ENCODE data around the gene PRKAR1A.
"Not testable (repeated sequence)": the region's sequence is repeated elsewhere in the genome, so short reads cannot be mapped to it uniquely, and the experiment has no call there.

The PRKAR1A gene

DNA sequence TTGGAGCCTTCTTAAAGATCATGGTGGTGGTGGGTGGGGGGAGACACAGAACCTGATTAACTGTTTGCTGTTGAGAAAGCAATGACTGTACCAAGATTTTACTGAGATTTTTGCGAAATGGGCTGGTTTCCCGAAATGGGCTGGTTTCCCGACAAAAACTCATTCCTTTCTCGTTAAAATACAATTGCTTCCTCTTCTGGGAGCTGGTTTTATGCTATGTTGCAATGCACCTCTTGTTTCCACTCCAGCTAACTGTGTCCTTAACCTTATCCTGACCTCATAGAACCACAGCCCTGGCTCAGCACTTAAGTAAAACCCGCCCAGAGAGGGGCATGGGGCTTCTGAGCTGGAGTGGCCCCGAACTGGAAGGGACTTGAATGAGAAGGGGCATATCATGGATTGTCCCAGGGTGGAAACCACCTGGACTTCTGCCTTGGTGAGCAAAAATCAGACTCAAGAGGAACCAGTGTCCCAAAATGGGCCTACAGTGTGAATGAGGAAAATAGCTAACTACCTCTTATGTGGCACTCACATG is 68.1 kb downstream of the PRKAR1A start:
- Histone ChIP-seq H3K4me3 (ENCODE audit: low read length) (no peak overlapping the region), H3K4me1 (ENCODE audit: insufficient read depth, low read length) (peaks cover 15% of the 10 kb centered on the region)

DNA sequence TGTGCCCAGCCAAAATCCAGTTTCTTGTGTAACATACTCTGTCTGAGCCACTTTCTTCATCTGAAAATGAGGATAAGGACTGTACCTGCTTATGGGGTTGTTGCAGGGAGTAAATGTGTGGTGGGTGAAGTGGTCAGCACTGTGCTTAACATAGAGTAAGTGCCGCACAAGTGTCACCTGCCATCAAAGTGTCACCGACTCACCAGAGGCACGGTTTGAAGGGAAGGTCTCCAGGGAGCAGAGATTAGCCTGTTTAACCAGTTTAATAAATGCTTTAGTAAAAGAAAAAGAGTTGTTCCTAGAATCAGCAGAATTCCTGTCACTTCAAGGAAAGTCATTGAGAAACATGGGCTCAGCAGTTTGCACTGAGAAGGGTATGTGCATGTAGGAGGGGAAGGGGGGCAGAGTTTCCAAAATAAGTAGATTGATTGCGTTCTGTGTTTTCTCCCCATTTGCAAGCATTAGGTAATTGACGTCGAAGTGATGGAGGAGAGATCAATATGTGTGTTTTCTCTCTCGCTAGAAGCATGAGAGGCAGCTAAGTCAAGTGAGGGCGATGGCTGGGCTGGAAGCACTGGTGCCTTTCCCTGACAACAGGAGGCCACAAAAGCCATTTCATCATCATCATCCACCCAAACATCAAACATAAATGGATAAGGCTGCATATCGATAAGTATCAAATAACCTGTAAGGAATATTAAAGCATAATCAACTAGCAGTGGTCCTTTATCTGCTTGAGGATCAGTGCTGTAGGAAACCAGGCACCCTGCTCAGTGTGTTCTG is 69.8 kb downstream of the PRKAR1A start:
- no peak overlapping the region for H3K4me3 ChIP-seq (ENCODE audit: low read length)
- H2AFZ ChIP-seq (ENCODE audit: low read depth, low read length) = no peak overlapping the region
- no peaks in the 10 kb centered on the region for H3K36me3 ChIP-seq (ENCODE audit: insufficient read depth, low read length)
- H3K4me1 ChIP-seq (ENCODE audit: insufficient read depth, low read length) = peaks cover 20% of the 10 kb centered on the region
- no peaks in the 10 kb centered on the region for H3K27me3 ChIP-seq (ENCODE audit: insufficient read depth, low read length)
- peaks cover 3% of the 10 kb centered on the region for H3K9me3 ChIP-seq (ENCODE audit: low read length)

More for the DNA sequence above, 68.1 kb downstream of the PRKAR1A start:
- peaks cover 3% of the 10 kb centered on the region for H3K9me3 ChIP-seq (ENCODE audit: low read length)
- H3K27me3 ChIP-seq (ENCODE audit: insufficient read depth, low read length) = no peaks in the 10 kb centered on the region
- no peak overlapping the region for H2AFZ ChIP-seq (ENCODE audit: low read depth, low read length)
- H3K36me3 ChIP-seq (ENCODE audit: insufficient read depth, low read length) = no peaks in the 10 kb centered on the region

DNA sequence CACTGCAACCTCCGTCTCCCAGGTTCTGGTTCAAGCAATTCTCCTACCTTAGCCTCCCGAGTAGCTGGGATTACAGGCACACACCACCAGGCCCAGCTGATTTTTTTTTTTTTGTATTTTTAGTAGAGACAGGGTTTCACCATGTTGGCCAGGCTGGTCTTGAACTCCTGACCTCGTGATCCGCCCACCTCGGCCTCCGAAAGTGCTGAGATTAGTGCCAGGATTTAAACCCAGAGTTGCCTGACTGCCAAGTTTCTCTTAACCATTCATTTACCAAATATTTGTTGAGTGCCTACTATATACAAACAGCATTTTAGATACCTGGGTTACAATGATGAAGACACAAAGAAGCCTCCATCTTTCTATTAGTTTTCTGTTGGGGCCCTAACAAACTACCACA is 70.6 kb downstream of the PRKAR1A start:
- not testable (repeated sequence) for H3K36me3 ChIP-seq (ENCODE audit: insufficient read depth, low read length); H3K9me3 ChIP-seq (ENCODE audit: low read length); H3K27me3 ChIP-seq (ENCODE audit: insufficient read depth, low read length); H2AFZ ChIP-seq (ENCODE audit: low read depth, low read length); H3K4me3 ChIP-seq (ENCODE audit: low read length)
- H3K4me1 ChIP-seq (ENCODE audit: insufficient read depth, low read length) = peaks cover 20% of the 10 kb centered on the region

DNA sequence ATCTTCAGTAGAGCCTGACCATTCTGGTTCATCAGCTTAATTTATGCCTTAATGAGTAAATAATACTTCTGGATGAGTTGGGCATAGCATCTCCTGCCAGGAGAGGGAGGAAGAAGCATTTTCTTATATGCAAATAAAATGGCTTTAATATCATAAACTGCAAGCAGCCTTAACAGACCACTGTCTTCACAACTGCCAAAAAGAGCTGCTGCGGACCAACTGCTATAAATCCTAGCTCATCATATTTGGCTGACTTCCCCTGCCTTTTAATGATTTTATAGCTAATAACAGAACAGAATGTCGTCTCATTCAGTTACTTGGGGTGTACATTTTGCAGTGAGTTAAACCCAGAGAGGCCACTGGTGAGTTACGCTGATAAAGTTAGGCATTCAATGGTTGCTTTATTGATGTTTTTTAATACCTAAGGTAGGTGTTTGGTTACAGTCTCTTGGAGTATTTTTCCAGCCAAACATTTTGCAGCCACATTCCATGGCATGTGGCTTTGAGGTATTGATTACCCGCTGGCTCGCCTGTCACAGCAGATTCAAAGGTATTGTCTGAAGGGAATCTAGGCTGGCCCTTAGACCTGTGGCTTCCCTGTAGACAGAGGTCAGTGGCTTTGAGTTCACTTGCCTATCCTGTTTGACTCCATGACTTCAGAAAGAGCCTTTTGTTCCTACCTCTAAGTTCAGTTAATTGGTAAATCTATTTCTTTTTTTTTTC is 72.5 kb downstream of the PRKAR1A start:
- H3K4me1 ChIP-seq (ENCODE audit: insufficient read depth, low read length) = peaks cover 18% of the 10 kb centered on the region
- no peaks in the 10 kb centered on the region for H3K36me3 ChIP-seq (ENCODE audit: insufficient read depth, low read length)
- H3K4me3 ChIP-seq (ENCODE audit: low read length) = no peak overlapping the region
- H3K27me3 ChIP-seq (ENCODE audit: insufficient read depth, low read length) = no peaks in the 10 kb centered on the region
- H2AFZ ChIP-seq (ENCODE audit: low read depth, low read length) = no peak overlapping the region
- H3K9me3 ChIP-seq (ENCODE audit: low read length) = no peaks in the 10 kb centered on the region

DNA sequence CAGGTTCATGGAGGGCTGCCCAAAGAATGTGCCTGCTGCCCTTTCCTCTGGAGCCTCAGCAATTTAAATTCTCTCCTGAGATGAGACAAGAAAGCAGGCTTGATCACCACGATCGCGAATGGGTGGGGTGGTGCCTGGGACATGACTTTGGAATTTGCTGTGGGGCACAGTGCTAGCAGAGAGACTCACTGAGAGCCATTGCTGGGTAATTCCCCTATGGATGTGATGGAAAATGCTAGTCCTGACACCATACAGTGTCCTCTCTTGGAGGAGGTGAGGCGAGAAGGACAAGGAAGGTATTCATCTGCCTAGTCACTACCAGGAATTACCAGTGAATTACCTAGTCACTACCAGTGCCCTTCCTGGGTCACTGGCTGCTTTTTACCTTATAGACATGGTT is 73.4 kb downstream of the PRKAR1A start:
- Histone ChIP-seq H3K9me3 (ENCODE audit: low read length) (no peaks in the 10 kb centered on the region), H3K36me3 (ENCODE audit: insufficient read depth, low read length) (no peaks in the 10 kb centered on the region), H3K27me3 (ENCODE audit: insufficient read depth, low read length) (no peaks in the 10 kb centered on the region), H2AFZ (ENCODE audit: low read depth, low read length) (no peak overlapping the region), H3K4me1 (ENCODE audit: insufficient read depth, low read length) (peaks cover 11% of the 10 kb centered on the region), H3K4me3 (ENCODE audit: low read length) (no peak overlapping the region)

DNA sequence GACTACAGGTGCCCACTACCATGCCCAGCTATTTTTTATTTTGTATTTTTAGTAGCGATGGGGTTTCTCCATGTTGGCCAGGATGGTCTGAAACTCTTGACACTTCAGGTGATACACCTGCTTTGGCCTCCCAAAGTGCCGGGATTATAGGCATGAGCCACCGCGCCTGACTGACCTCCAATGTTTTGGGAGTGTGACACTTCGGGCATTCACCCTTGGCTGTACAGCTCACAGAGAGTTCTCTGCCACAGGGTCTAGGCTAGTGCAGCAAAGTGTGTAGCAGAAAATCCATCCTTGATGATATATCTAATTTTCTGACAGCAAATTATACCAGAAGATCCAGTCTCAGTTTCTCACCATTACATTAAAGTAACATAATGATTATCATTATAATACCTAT is 74.8 kb downstream of the PRKAR1A start:
- Histone ChIP-seq H2AFZ (ENCODE audit: low read depth, low read length) (no peak overlapping the region), H3K27me3 (ENCODE audit: insufficient read depth, low read length) (peaks cover 4% of the 10 kb centered on the region), H3K4me1 (ENCODE audit: insufficient read depth, low read length) (peaks cover 11% of the 10 kb centered on the region), H3K4me3 (ENCODE audit: low read length) (no peak overlapping the region), H3K9me3 (ENCODE audit: low read length) (no peaks in the 10 kb centered on the region), H3K36me3 (ENCODE audit: insufficient read depth, low read length) (no peaks in the 10 kb centered on the region)

DNA sequence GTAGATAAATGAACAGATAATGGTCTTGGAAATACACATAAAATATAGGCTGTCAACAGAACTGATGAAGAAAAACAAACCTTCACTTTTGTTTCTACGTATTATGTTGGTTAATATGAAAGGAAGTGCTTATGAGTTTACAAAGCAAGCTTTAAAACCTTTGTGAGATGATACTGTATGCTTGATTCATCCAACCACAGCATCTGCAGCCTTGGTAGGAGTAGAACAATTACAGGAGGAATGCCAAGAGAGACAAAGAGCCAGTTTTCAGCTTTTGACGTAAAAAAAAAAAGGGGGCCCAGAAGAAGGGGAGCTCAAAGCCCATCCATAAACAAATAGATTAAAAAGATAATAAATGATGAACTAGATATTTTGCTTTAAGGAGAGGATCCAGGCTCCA is 75.6 kb downstream of the PRKAR1A start:
- Histone ChIP-seq H3K4me3 (ENCODE audit: low read length) (no peak overlapping the region), H2AFZ (ENCODE audit: low read depth, low read length) (no peak overlapping the region), H3K9me3 (ENCODE audit: low read length) (no peaks in the 10 kb centered on the region), H3K4me1 (ENCODE audit: insufficient read depth, low read length) (peaks cover 11% of the 10 kb centered on the region), H3K36me3 (ENCODE audit: insufficient read depth, low read length) (no peaks in the 10 kb centered on the region), H3K27me3 (ENCODE audit: insufficient read depth, low read length) (peaks cover 4% of the 10 kb centered on the region)

DNA sequence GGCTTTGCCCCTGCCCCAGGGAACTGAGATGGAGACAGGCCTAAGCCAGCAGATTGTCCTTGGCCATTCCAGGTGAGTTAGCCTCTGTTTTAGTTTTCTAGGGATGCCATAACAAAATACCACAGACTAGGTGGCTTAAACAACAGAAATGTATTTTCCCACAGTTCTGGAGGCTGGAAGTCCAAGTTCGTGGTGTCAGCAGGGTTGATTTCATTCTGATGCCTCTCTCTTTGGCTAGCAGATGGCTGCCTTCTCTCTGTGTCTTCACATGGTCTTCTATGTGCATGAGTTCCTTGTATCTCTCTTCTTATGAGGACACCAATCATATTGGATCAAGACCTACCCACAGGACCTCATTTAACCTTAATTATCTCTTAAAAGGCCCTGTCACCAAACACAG is 76.1 kb downstream of the PRKAR1A start:
- H3K9me3 ChIP-seq (ENCODE audit: low read length) = no peaks in the 10 kb centered on the region
- no peak overlapping the region for H2AFZ ChIP-seq (ENCODE audit: low read depth, low read length)
- no peak overlapping the region for H3K4me3 ChIP-seq (ENCODE audit: low read length)
- peaks cover 4% of the 10 kb centered on the region for H3K27me3 ChIP-seq (ENCODE audit: insufficient read depth, low read length)
- peaks cover 11% of the 10 kb centered on the region for H3K4me1 ChIP-seq (ENCODE audit: insufficient read depth, low read length)
- H3K36me3 ChIP-seq (ENCODE audit: insufficient read depth, low read length) = no peaks in the 10 kb centered on the region

DNA sequence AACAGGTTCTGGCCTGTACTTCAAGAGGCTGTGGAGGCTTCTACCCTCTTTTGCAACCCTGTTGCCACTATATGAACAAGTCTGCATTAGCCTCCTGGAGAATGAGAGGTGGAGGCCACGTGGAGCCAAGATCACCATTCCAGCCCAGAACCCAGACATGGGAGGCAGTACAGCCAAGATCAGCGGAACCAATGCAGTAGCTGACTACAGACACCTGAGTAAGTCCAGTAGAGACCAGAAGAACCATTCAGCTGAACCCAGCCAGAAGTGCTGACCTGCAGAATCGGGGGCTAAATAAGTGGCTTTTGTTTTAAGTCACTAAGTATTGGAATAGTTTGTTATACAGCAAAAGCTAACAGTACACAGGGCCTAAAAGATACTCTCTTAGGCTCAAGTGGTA is 76.9 kb downstream of the PRKAR1A start:
- no peaks in the 10 kb centered on the region for H3K36me3 ChIP-seq (ENCODE audit: insufficient read depth, low read length)
- H3K9me3 ChIP-seq (ENCODE audit: low read length) = no peaks in the 10 kb centered on the region
- H3K4me3 ChIP-seq (ENCODE audit: low read length) = no peak overlapping the region
- peaks cover 11% of the 10 kb centered on the region for H3K4me1 ChIP-seq (ENCODE audit: insufficient read depth, low read length)
- H3K27me3 ChIP-seq (ENCODE audit: insufficient read depth, low read length) = peaks cover 4% of the 10 kb centered on the region
- H2AFZ ChIP-seq (ENCODE audit: low read depth, low read length) = no peak overlapping the region

DNA sequence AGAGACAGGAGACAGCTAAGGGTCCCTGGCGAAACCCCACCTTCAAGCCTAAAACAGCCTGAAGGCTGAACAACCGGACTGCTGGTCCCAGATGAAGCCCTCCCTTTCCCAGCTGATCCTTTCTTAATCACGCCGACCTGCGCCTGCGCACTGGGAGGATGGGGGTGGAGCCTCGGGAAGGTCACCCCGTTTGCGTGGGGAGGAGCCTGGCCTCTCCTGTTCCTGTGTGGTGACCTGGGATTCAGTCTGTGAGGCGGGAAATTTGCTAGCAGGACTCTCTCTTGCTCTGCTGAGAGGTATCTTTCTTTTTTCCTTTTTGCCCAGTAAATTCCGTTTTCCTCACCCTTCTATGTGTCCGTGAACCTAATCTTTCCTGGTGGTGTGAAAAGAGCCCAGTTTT is 79.4 kb downstream of the PRKAR1A start:
- H3K27me3 ChIP-seq (ENCODE audit: insufficient read depth, low read length) = peaks cover 13% of the 10 kb centered on the region
- no peaks in the 10 kb centered on the region for H3K36me3 ChIP-seq (ENCODE audit: insufficient read depth, low read length)
- no peaks in the 10 kb centered on the region for H3K4me1 ChIP-seq (ENCODE audit: insufficient read depth, low read length)
- H3K4me3 ChIP-seq (ENCODE audit: low read length) = no peak overlapping the region
- H2AFZ ChIP-seq (ENCODE audit: low read depth, low read length) = no peak overlapping the region
- H3K9me3 ChIP-seq (ENCODE audit: low read length) = no peaks in the 10 kb centered on the region

DNA sequence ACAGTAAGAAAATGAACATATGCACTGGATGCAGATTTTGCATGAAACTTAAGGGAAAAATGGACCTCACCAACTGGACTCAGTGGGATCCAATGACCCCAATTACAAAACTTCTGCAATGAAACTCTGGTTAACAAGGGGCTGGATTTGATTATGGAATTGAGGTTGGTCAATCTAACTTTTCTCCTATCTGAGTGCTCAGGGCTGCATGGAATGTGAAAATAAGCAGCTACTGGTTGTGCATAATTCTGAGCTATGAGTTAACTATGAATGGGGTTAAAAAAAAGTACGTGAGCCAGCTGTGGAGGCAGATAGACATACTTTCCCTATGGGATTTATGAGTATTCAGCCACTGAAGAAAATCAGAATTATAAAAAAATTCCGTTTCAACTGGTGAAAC is 79.8 kb downstream of the PRKAR1A start:
- no peaks in the 10 kb centered on the region for H3K36me3 ChIP-seq (ENCODE audit: insufficient read depth, low read length)
- peaks cover 15% of the 10 kb centered on the region for H3K27me3 ChIP-seq (ENCODE audit: insufficient read depth, low read length)
- H3K4me1 ChIP-seq (ENCODE audit: insufficient read depth, low read length) = no peaks in the 10 kb centered on the region
- no peak overlapping the region for H2AFZ ChIP-seq (ENCODE audit: low read depth, low read length)
- no peak overlapping the region for H3K4me3 ChIP-seq (ENCODE audit: low read length)
- H3K9me3 ChIP-seq (ENCODE audit: low read length) = no peaks in the 10 kb centered on the region

DNA sequence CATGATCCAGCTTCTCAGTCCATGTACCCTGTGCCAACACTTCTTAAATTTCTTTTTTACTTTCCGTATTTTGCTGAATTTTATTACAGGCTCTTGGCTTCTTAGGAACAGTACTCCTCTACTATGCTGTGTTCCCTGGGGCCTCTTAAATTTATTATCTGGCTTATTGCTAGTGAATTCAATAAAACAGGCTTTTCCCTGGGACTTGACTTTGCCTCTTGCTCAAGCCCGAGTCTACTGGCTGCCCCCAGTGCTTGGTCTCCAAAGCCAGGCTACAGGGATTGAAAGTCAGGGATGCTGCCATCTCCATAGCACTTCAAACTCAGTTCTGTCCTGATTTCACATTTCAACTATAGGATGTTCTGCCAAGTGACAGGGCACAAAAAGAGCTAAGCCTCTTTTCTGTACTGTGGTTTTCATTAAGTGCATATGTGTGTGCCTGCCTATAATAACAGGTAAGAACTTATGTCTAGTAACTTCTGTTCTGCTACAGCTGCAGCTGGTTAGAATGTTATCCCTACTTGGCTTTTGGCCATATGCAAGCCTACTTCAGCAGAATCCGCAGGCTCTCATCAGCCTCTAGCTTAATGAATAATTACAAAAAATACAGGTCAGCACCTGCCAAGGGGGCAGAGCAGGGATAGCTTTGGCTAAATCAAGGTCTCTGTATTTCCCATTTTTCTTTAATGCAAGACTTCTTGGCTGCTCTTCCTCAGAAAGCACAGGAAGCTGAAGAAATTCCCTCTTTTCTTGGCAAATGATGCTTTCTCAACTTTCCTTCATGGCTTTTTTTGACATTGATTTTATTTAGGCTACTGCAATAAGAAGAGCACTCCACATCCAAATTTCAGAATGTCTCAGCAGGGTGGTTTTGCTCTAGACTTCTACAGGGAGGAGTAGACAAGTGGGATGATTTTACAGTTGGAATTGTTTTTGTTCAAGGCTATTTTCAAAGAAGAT is 80.7 kb downstream of the PRKAR1A start:
- no peak overlapping the region for H3K4me3 ChIP-seq (ENCODE audit: low read length)
- no peaks in the 10 kb centered on the region for H3K36me3 ChIP-seq (ENCODE audit: insufficient read depth, low read length)
- peaks cover 15% of the 10 kb centered on the region for H3K27me3 ChIP-seq (ENCODE audit: insufficient read depth, low read length)
- H3K9me3 ChIP-seq (ENCODE audit: low read length) = no peaks in the 10 kb centered on the region
- H3K4me1 ChIP-seq (ENCODE audit: insufficient read depth, low read length) = no peaks in the 10 kb centered on the region
- no peak overlapping the region for H2AFZ ChIP-seq (ENCODE audit: low read depth, low read length)

DNA sequence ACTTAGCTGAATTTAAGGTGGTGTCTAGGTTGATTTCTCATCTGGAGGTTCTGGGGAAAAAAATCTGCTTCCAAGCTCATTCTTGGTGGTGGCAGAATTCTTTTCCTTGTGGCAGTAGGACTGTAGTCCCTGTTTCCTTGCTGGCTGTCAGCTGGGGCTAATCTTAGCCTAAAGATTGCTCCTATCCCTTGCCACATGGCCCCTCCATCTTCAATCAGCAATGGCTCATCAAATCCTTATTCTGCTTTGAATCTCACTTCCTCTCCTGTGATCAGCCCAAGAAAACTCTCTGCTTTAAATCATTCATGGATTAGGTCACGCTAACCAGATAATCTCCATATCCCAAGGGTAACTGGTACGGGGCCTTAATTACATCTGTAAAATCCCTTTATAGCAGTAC is 82.3 kb downstream of the PRKAR1A start:
- no peaks in the 10 kb centered on the region for H3K36me3 ChIP-seq (ENCODE audit: insufficient read depth, low read length)
- no peaks in the 10 kb centered on the region for H3K9me3 ChIP-seq (ENCODE audit: low read length)
- no peaks in the 10 kb centered on the region for H3K4me1 ChIP-seq (ENCODE audit: insufficient read depth, low read length)
- H3K27me3 ChIP-seq (ENCODE audit: insufficient read depth, low read length) = peaks cover 30% of the 10 kb centered on the region
- no peak overlapping the region for H2AFZ ChIP-seq (ENCODE audit: low read depth, low read length)
- no peak overlapping the region for H3K4me3 ChIP-seq (ENCODE audit: low read length)
